ENCODE data around the gene KCNH1.

The KCNH1 gene

GRCh38 chr1:210727709-210728108, 406.2 kb downstream of the KCNH1 start:
- no peak for DNase-seq (ENCODE audit: low read depth in 1 of 2, low spot score in 1 of 2)

GRCh38 chr1:210726621-210727020, 407.3 kb downstream of the KCNH1 start:
- no peak for DNase-seq (ENCODE audit: low read depth in 1 of 2, low spot score in 1 of 2)

GRCh38 chr1:210724768-210725167, 409.2 kb downstream of the KCNH1 start:
- no peak for DNase-seq (ENCODE audit: low read depth in 1 of 2, low spot score in 1 of 2)

- no peak for DNase-seq (ENCODE audit: low read depth in 1 of 2, low spot score in 1 of 2)
Measured at GRCh38 chr1:210723646-210724045, 410.3 kb downstream of the KCNH1 start.

GRCh38 chr1:210722410-210723081, 411.4 kb downstream of the KCNH1 start:
- DNase-seq (ENCODE audit: low read depth in 1 of 2, low spot score in 1 of 2): no peak

- DNase-seq (ENCODE audit: low read depth in 1 of 2, low spot score in 1 of 2): no peak
Measured at GRCh38 chr1:210715072-210715471, 418.9 kb downstream of the KCNH1 start.

- DNase-seq (ENCODE audit: low read depth in 1 of 2, low spot score in 1 of 2): no peak
Measured at GRCh38 chr1:210711825-210712612, 421.9 kb downstream of the KCNH1 start.

- DNase-seq (ENCODE audit: low read depth in 1 of 2, low spot score in 1 of 2): no peak
Measured at GRCh38 chr1:210709701-210710100, 424.2 kb downstream of the KCNH1 start.

- DNase-seq (ENCODE audit: low read depth in 1 of 2, low spot score in 1 of 2): no peak
Measured at GRCh38 chr1:210707300-210708240, 426.4 kb downstream of the KCNH1 start.

GRCh38 chr1:210706246-210706645, 427.7 kb downstream of the KCNH1 start:
- DNase-seq (ENCODE audit: low read depth in 1 of 2, low spot score in 1 of 2): no peak

GRCh38 chr1:210705086-210705485, 428.9 kb downstream of the KCNH1 start:
- no peak for DNase-seq (ENCODE audit: low read depth in 1 of 2, low spot score in 1 of 2)

GRCh38 chr1:210703593-210703992, 430.4 kb downstream of the KCNH1 start:
- no peak for DNase-seq (ENCODE audit: low read depth in 1 of 2, low spot score in 1 of 2)

- DNase-seq (ENCODE audit: low read depth in 1 of 2, low spot score in 1 of 2): no peak
Measured at GRCh38 chr1:210702506-210702905, 431.4 kb downstream of the KCNH1 start.

- no peak for DNase-seq (ENCODE audit: low read depth in 1 of 2, low spot score in 1 of 2)
Measured at GRCh38 chr1:210700511-210700910, 433.4 kb downstream of the KCNH1 start.

- DNase-seq (ENCODE audit: low read depth in 1 of 2, low spot score in 1 of 2): no peak
Measured at GRCh38 chr1:210700083-210700482, 433.9 kb downstream of the KCNH1 start.

- DNase-seq (ENCODE audit: low read depth in 1 of 2, low spot score in 1 of 2): no peak
Measured at GRCh38 chr1:210698661-210699060, 435.3 kb downstream of the KCNH1 start.

GRCh38 chr1:210697185-210697584, 436.8 kb downstream of the KCNH1 start:
- no peak for DNase-seq (ENCODE audit: low read depth in 1 of 2, low spot score in 1 of 2)

- DNase-seq (ENCODE audit: low read depth in 1 of 2, low spot score in 1 of 2): no peak
Measured at GRCh38 chr1:210696709-210697108, 437.2 kb downstream of the KCNH1 start.

- no peak for DNase-seq (ENCODE audit: low read depth in 1 of 2, low spot score in 1 of 2)
Measured at GRCh38 chr1:210695026-210695425, 438.9 kb downstream of the KCNH1 start.

- DNase-seq (ENCODE audit: low read depth in 1 of 2, low spot score in 1 of 2): no peak
Measured at GRCh38 chr1:210692796-210693195, 441.2 kb downstream of the KCNH1 start.

- no peak for DNase-seq (ENCODE audit: low read depth in 1 of 2, low spot score in 1 of 2)
Measured at GRCh38 chr1:210691039-210691610, 442.8 kb downstream of the KCNH1 start.

All from stimulated activated CD4-positive, alpha-beta T cell treated with anti-CD3 and anti-CD28 coated beads, Interleukin-15, amount 100 ng/mL, for 1 hour (primary cell).